Activated CD4-positive, CD25-positive, alpha-beta regulatory T cell treated with anti-CD3 and anti-CD28 coated beads, Interleukin-2, amount 50 U/mL, for 72 hours (primary cell): ENCODE data around the gene ECT2.
"Not testable (repeated sequence)": the region's sequence is repeated elsewhere in the genome, so short reads cannot be mapped to it uniquely, and the experiment has no call there.

Experiments
- DNase-seq: peaks from one replicate; pipeline ENCODE4 v3.0.0; 2021

Gene ECT2

GRCh38 chr3:172815857-172816256, 65.3 kb downstream of the ECT2 start:
- no peak for DNase-seq

- no peak for DNase-seq
Measured at GRCh38 chr3:172816281-172816680, 65.8 kb downstream of the ECT2 start.

GRCh38 chr3:172816968-172817367, 66.4 kb downstream of the ECT2 start:
- DNase-seq: no peak

GRCh38 chr3:172820492-172820891, 70.0 kb downstream of the ECT2 start:
- DNase-seq: no peak

- DNase-seq: no peak
Measured at GRCh38 chr3:172824229-172824628, 73.7 kb downstream of the ECT2 start.

- DNase-seq: not testable (repeated sequence)
Measured at GRCh38 chr3:172827231-172827630, 76.7 kb downstream of the ECT2 start.

- DNase-seq: no peak
Measured at GRCh38 chr3:172832983-172833382, 82.5 kb downstream of the ECT2 start.

- DNase-seq: no peak
Measured at GRCh38 chr3:172836390-172836997, 86.0 kb downstream of the ECT2 start.

- no peak for DNase-seq
Measured at GRCh38 chr3:172839679-172840078, 89.2 kb downstream of the ECT2 start.

GRCh38 chr3:172840463-172840862, 89.9 kb downstream of the ECT2 start:
- no peak for DNase-seq

- no peak for DNase-seq
Measured at GRCh38 chr3:172840913-172841312, 90.4 kb downstream of the ECT2 start.

- no peak for DNase-seq
Measured at GRCh38 chr3:172844428-172844827, 93.9 kb downstream of the ECT2 start.

- no peak for DNase-seq
Measured at GRCh38 chr3:172846103-172846561, 95.6 kb downstream of the ECT2 start.

- no peak for DNase-seq
Measured at GRCh38 chr3:172846706-172847105, 96.2 kb downstream of the ECT2 start.

GRCh38 chr3:172847292-172847691, 96.8 kb downstream of the ECT2 start:
- no peak for DNase-seq

GRCh38 chr3:172848910-172849309, 98.4 kb downstream of the ECT2 start:
- DNase-seq: no peak

GRCh38 chr3:172853005-172853404, 102.5 kb downstream of the ECT2 start:
- DNase-seq: no peak

- no peak for DNase-seq
Measured at GRCh38 chr3:172853921-172854666, 103.6 kb downstream of the ECT2 start.

- no peak for DNase-seq
Measured at GRCh38 chr3:172855037-172855436, 104.5 kb downstream of the ECT2 start.

GRCh38 chr3:172856795-172857742, 106.5 kb downstream of the ECT2 start:
- no peak for DNase-seq

GRCh38 chr3:172859041-172859440, 108.5 kb downstream of the ECT2 start:
- no peak for DNase-seq

GRCh38 chr3:172866726-172867350, 116.3 kb downstream of the ECT2 start:
- not testable (repeated sequence) for DNase-seq
